LNCAP (cell line): Measurements from ENCODE around the gene CUX1.

Experiments
- TF ChIP-seq, protein P1 (sequence below): fragments of 450-650 bp; IDR thresholded peaks from 2 replicates; pipeline ENCODE4 v1.5.1; 2017; ENCODE audit warnings: mild to moderate bottlenecking

Gene CUX1

DNA sequence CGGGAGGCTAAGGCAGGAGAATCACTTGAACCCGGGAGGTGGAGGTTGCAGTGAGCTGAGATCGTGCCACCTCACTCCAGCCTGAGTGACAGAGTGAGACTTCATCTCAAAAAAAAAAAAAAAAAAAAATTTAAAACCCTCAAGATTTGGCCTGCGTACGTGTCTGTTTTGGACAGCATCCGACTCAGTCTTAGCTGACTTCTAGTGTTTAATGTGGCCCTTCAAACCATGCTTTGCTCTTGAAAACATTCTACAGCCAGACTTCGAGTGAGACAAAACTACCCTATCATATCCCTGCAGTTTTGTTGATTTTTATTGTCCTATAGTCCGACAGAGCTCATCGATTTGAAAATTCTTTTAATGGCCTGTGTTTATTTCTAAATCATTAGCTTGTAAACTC is 242.1 kb downstream of the CUX1 start:
- TF ChIP-seq, protein P1, sequence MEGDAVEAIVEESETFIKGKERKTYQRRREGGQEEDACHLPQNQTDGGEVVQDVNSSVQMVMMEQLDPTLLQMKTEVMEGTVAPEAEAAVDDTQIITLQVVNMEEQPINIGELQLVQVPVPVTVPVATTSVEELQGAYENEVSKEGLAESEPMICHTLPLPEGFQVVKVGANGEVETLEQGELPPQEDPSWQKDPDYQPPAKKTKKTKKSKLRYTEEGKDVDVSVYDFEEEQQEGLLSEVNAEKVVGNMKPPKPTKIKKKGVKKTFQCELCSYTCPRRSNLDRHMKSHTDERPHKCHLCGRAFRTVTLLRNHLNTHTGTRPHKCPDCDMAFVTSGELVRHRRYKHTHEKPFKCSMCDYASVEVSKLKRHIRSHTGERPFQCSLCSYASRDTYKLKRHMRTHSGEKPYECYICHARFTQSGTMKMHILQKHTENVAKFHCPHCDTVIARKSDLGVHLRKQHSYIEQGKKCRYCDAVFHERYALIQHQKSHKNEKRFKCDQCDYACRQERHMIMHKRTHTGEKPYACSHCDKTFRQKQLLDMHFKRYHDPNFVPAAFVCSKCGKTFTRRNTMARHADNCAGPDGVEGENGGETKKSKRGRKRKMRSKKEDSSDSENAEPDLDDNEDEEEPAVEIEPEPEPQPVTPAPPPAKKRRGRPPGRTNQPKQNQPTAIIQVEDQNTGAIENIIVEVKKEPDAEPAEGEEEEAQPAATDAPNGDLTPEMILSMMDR: no peak

GRCh38 chr7:102061354-102061945 is 244.0 kb downstream of the CUX1 start:
- TF ChIP-seq, protein P1: no peak

GRCh38 chr7:102061981-102062390 is 244.6 kb downstream of the CUX1 start:
- TF ChIP-seq, protein P1: no peak

DNA sequence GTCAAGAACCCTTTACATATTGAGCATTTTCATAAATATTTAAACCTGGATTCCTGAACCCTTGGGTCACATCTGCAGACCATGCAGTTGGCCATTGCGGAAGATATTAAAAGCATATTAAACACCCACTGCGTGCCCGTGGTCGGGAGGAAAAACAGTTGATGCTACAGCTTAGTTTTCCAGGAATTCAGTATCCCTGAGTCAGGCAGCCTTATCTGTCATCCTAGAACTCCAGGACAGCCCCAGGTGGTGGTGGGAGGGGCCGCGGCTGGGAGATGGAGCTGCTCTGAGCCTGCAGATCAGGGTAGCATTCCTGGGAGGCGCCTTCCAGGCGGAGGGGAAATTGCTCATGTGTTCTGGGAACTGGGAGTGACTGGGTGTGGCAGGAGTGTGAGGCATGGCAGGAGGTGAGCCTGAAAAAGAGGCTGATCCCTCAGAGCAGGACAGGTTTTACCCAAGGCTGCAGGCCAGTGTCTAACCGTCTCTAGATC is 246.3 kb downstream of the CUX1 start:
- TF ChIP-seq, protein P1: no peak

GRCh38 chr7:102064361-102065025 is 247.1 kb downstream of the CUX1 start:
- TF ChIP-seq, protein P1: no peak

GRCh38 chr7:102065226-102065625 is 247.8 kb downstream of the CUX1 start:
- TF ChIP-seq, protein P1: no peak

- TF ChIP-seq, protein P1: no peak
Measured at GRCh38 chr7:102066476-102066875, 249.1 kb downstream of the CUX1 start.
